GM20000 (cell line): ENCODE results near the gene KIF6.

ENCODE experiments used
- DNase-seq: peaks from one replicate; pipeline ENCODE4 v3.0.0; 2012; ENCODE audit warnings: low spot score
- TF ChIP-seq, protein P1 (sequence below): IDR thresholded peaks from 2 replicates; pipeline ENCODE4 v1.5.1; 2012; ENCODE audit warnings: mild to moderate bottlenecking, control low read depth; ENCODE audit errors: extremely low read depth, missing control alignments

Gene KIF6

DNA sequence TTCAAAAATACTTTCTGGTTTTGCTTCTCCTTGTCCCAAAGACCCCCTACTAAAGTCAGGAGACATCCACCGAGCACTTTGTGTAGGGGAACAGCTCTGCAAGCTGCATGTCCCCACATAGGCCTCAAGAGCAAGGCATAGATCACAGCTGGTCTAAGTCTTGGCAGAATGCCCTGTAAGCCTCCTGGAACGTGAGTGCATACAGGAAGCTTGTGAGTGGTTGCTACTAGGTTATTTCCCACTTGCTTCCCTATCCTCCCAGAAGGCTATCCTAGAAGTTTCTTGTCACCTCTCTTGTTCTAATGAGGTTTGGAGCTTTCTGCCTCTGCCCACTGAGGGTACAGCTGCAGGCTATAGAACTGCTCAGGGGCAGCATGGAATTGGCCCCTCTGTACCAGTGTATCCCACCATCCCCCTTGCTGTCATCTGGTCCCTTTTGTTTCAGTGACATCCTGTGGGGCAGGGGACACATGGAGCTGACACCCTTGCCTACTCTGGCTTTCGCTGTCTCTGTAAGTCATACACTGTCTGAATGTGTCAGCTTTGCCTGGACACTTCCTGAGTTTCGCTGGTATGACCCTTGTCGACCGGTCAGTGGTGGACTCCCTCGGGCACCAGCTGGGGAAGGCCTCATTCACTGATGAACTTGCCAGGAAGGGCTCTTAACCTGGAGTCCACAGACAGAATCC, 367.1 kb downstream of the KIF6 start:
- no peak for DNase-seq
- TF ChIP-seq, protein P1, sequence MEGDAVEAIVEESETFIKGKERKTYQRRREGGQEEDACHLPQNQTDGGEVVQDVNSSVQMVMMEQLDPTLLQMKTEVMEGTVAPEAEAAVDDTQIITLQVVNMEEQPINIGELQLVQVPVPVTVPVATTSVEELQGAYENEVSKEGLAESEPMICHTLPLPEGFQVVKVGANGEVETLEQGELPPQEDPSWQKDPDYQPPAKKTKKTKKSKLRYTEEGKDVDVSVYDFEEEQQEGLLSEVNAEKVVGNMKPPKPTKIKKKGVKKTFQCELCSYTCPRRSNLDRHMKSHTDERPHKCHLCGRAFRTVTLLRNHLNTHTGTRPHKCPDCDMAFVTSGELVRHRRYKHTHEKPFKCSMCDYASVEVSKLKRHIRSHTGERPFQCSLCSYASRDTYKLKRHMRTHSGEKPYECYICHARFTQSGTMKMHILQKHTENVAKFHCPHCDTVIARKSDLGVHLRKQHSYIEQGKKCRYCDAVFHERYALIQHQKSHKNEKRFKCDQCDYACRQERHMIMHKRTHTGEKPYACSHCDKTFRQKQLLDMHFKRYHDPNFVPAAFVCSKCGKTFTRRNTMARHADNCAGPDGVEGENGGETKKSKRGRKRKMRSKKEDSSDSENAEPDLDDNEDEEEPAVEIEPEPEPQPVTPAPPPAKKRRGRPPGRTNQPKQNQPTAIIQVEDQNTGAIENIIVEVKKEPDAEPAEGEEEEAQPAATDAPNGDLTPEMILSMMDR, result no peak

DNA sequence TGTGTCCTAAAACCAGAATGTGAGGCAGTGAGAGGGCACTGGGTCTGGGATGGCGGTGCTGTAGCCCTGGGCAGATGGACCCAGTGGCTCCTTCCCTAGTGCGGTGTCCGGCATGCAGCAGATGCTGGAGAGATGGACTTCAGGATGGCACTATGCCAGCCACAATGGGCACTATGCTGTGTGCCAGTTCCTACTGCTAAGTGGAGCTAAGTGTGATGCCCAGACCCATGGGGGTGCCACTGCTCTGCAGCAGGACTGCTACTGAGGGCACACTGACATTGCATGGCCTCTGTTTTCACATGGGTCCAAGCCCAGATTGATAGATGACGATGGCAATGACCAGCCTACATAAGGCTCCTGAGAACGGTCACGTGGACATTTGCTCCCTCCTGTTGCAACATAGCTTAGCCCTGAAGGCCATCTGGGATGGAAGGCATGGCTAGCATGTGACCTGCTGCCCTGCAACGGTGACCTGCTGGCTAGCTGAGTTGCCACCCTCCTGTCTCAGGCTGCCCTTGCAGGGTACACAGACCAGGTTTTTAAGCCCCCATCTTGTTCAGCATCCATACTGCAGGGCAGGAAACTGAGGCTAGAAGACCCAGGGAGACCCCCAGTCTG, 371.4 kb downstream of the KIF6 start:
- DNase-seq, result no peak
- TF ChIP-seq, protein P1, result no peak

DNA sequence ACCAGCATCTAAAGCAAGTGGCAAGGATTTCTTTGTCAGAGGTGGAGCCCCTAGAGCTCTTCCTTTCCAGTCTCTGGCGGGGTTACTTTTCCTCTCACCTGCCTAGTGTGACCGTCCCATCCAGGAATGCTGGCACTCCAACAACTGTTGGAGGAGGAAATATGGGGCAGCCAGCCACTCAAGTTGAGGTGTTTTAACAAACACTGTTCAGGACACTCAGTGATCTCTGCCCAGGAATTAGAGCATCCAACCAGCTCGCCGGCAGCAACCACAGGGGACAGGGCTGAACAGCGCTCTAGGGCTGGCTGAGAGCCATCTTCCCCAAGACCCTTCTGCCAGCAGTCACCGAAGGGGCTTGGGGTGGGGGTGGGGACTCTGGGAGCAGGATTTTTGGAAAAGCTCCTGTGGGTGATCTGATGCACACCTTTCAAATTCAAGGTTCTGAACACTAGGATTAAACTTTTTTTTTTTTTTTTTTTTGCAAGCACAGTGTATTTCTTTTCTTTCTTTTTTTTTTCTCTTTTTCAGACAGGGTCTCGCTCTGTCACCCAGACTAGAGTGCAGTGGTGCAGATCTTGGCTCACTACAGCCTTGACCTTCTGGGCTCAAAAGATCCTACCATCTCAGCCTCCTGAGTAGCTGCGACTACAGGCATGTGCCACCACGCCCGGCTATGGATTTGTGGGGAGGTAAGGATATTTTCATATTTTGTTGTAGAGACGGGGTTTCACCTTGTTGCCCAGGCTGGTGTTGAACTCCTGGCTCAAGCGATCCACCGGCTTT, 374.3 kb downstream of the KIF6 start:
- no peak for DNase-seq
- TF ChIP-seq, protein P1, result no peak

DNA sequence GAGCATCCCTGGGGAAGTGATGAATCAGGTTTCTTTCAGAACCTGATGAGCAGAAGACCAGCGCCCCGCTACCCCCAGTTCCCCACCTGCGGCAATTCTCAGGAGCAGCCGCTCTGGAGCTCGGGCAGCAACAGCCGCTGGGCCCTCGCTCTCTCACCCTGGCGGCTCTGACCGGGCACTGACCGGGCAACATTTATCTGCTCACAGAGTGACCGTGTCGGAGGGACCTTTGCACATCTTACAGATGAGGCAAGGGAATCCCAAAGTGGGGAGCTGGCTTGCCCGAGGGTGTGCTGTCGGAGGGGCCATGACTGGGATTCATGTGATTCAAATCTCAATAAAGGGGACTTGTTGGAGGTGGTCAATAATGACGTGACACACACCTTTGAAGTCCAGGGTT, 376.5 kb downstream of the KIF6 start:
- TF ChIP-seq, protein P1, result no peak
- DNase-seq, result no peak

DNA sequence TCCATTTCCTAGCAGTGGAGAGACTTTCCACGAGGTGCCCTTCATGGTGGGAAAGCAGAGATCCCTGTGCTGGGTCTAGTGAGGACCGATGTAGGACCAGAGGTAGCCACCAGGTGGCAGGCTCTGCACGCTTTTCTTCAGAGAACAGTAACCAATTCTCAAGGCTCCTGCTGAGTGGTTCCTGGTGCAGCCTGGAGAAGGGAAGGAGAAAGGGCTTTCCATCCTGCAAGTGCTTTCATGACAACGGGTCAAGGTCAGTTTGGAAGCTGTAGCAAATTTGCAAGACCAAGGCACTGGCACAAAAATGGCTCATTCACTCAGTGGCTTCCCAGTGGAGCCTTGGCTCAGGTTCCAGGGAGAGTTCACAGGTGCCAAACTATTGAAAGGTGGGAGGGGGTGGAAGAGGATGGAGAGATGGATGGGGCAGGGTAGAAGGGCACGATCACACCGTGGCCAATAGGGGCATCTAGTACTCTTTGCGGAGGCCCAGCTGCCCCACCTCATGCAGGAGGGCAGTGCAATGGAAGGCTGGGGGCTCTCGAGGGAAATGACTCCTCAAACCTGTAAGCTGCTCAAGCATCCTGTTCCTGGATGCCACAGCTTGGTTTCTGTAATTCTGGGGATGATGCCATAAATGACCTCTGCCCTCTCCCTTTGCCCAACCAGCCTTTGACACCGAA, 377.2 kb downstream of the KIF6 start:
- TF ChIP-seq, protein P1, result peak; percentile 73
- peak; percentile 83 for DNase-seq

DNA sequence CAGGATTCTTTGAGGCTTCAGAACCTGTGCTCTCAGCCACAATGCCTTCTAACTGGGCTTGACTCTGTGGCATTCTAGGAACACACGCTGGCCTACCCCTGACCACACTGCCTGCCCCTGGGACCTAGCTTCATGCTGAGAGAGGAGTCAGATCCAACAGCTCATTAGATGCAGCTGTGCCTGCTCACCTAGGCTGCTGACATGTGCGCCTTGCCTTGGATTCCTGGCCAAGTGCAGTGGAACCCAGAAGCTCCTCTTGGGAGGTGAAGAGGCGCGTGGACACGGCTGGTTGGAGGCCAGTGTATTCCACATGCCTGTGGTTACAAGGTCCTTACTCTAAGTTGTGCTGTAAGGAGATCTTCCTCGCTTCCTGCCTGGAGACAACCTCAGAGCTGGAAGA, 378.0 kb downstream of the KIF6 start:
- TF ChIP-seq, protein P1, result no peak

More for the DNA sequence above, 378.0 kb downstream of the KIF6 start:
- no peak for DNase-seq
